DMS114 treated with DMSO at 0.1 percent for 48 hours (cell line): ENCODE measurements around the gene CYP4F22.
"Not testable (repeated sequence)": the region's sequence is repeated elsewhere in the genome, so short reads cannot be mapped to it uniquely, and the experiment has no call there.

Experiments used
- DNase-seq: peaks from one replicate; lab custom pipeline; 2025; ENCODE audit not compliant: unreplicated experiment; lab: John Stamatoyannopoulos, UW

Gene CYP4F22

DNA sequence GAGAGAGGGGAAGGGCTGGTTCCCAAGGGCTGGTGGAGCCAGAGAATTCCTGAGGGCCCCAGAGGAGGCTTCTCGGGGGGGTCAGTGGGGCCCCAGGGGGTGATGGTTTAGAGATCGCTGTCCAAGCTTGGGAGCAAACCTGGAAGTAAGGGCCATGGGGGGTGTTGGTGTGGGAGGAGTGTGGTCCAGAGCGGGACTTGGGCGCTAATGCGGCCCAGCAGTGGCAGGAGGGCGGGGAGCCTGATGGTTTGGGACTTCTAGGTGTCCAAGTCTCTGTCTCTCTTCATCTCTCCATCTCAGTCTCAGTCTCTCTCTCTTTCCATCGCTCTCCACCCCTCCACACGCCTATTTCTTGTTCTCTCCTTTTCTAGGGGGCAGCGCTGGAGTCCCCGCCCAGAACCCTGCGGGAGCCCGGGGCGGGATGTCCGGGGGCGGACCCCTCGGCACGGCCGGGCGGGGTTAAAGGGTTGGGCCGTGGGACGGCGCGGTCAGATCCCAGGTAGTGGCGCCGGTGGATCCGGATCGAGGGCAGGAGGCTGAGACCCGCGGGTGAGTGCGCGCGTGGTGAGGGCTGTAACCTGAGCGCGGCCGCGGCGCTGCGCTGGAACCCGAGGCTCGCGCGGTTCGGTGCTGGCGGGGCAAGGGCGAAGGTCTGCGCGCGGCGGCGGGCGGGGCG, at the start of gene CYP4F22:
Gene CYP4F22, plus strand, starts transcription at position 491 of the 676 bp plus-strand sequence. CDS start 16,812 bp downstream, outside the sequence.
- DNase-seq: no peak

DNA sequence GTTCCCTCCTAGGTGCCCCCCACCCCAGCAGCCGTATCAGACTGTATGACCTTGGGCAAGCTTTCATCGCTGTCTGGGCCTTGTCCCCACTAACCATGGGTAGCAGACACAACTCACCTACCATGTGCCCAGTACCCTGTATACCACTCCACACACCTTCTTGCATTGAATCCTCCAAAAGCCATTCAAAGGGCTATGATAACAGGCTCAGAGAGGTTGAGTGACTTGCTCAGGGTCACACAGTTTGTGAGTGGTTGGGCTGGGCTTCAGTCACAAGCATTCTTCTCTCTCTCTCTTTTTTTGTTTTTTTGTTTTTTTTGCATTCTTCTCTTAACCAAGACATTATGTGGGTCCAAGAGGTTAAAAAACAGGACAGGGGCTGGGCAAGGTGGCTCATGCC, 46.6 kb upstream of the CYP4F22 start:
- DNase-seq: no peak

DNA sequence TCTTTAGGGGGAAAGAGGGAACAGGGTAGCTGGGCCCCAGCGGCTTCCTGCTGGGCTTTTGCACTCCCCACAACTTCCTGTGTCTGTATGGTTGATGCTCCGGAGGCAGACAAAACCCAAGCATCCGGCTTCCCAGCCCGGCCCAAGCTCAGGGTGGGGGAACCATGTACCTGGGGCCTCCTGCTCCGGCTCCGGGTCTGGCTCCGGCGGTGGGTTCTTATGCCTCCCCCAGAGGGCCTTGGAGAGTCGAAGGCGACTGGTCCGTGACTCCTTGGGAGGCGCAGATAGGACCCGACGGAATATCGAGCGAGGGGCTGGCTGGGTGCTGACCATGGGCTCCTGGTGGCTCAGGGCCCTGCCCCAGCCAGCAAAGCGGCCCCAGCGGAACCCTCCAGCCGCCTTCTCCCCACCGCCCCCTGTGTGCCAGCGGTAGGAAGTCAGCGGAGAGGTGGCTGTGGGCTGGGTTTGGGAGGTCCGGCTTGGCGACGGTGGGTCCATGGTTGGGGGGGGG, 44.4 kb upstream of the CYP4F22 start:
- DNase-seq: no peak

DNA sequence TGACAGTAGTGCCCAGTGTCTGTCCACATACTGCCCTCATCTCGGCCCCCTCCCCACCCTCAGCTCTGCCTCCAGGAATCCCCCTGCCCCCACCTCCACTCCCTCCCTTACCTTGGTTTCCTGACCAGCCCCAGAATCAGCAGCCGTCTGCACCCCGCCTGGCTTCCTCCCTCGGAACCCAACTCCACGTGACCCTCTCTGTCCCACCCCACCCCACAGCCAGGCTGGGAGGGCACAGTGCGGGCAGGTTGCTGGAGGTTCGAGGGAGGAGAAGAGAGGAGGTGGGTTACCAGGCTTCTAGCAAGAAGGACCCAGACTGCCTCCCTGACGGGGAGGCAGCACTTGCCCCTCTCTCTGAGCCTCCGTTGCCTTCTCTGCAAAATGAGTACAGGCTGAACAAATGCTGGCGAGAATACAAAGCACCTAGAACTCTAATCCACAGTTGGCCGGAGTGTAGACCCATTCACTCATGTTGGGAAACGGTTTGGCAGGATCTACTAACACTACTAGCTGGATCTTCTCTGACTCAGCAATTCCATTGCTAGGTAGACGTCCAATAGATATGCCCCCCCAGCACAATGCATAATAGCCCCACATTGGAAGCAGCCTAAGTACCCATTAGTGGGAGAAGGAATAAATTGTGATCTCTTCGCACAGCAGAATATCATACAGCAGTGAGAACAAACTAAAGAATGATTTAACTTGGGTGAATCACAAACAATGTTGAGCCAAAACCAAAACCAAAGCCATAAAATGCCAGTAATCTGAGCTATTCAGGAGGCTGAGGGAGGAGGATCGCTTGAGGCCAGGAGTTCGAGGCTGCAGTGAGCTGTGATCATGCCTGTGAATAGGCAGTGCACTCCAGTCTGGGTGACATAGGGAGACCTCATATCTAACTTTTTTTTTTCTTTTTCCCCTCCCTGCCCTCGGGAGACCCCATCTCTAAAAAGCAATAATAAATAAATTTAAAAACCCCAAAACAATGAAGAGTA, 43.6 kb upstream of the CYP4F22 start, which contains the start of gene RASAL3:
Gene RASAL3, minus strand, starts transcription at position 151 of the 992 bp plus-strand sequence. CDS start 186 bp downstream, outside the sequence.
- DNase-seq: no peak

DNA sequence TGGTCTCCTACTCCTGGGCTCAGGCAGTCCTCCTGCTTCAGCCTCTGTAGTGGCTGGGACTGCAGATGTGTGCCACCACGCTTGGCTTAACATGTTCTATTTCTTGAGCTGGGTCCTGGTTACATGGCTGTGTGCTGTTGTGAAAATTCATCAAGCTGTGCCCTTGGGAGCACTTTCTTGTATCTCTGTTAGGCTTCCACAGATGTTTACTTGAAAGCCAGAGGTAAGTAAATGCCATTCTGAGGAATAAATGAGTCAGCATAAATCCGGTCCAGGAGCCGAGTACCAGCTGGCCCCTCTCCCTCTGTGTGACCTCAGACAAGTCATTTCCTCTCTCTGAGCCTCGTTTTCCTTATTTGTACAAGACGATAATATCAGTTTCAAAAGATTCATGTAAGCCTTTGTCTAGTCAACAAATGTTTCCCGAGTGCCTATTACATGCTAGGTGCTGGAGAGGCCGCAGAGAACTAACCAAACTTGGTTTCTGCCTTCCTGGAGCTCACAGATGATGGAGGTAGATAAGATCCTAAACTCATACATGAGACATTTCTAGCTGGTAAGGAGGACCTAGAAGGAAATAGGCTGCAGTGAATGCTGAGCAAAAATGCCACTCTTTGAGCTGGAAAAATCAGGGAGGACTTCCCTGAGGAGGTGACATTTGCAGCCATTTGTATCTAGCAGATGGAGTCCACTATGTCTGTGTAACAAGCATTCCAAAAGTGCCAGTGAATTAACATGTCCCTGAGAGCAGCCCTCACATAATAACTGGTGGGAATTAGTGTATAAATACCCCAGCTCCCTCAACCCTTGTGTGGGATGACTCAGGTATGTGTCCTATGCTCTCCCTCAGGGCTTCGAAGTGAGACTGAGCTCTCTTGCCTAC, 41.2 kb upstream of the CYP4F22 start:
- no peak for DNase-seq

- DNase-seq: no peak
Measured at GRCh38 chr19:15467734-15468214, 40.6 kb upstream of the CYP4F22 start.

DNA sequence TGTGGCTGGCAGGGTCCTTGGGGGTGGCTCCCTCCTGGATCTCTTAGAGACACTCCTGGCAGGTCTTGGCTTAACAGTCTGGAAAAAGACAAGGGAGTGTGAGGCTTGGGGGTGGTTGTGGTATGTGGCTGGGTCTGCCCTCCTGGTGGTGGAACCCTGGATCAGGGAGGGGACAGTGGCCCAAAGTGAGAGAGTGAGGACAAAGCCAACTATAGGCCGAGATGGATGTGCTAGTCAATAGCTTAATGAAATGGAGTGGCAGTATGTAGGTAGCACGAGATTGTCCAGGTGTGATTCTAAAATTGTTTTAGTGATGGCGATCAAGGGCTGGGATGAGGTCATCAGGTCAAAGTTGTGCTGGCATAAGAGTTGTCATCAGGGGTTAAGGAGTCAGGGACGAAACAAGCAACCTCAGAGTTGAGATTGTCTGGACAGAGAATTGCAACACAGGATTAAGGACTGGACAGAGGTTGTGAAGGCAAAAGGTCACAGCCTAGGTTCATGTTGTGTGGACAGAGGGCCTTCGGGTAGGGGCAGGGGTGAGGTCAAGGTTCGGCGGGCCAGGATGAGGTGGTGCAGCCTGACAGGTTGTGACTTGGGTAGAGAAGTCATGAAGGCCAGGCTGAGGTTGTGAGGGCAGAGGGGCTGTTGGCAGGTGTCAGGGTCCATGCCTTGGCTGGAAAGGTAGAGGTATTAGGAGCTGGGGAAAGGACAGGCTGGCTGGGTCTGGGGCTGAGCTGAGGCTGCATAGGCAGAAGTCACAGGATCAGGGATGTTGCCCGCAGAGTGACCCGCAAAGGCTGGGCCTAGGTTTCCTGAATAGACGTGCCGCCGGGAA, 39.4 kb upstream of the CYP4F22 start:
- no peak for DNase-seq

GRCh38 chr19:15469513-15470297, 38.6 kb upstream of the CYP4F22 start:
- peak; percentile 46 for DNase-seq

DNA sequence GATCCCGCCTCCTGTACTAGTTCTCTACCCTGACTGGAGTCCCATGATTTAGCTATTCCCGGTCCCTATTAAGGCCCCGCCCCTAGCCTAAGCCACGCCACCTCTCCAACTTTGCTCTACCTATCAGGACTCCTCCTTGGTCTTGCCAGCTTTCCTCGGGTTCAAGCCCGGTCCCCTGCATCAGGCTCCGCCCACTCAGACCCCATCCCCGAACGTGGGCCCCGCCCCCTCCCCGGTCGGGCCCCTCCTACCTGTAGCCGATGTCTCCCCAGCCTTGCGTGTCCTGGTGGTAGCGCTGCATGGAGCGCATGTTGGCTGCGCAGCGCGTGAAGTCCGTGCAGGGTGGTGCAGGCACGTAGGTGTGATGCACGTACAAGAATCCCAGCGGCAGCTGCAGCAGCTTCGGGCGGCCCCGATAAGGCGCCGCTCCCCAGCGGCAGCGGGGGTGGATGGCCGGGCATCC, 36.7 kb upstream of the CYP4F22 start:
- DNase-seq: no peak

- not testable (repeated sequence) for DNase-seq
Measured at GRCh38 chr19:15473821-15474220, 34.5 kb upstream of the CYP4F22 start.

DNA sequence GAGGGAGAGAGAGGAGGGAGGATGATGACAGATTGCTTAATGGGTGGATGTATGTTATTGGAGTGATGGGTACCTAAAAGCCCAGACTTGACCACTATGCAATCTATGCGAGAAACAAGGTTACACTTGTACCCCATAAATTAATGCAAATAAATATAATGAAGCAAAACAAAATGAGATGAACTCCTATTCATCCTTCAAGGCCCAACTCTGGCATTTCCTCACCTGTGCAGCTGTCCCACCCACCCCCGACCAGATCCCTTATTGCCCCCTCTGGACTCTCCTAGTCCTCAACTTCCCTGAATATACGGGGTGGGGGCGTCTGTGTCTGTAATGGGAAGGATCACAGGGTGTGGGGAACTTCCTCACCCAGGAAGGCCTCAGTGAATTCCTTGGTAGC, 33.2 kb upstream of the CYP4F22 start:
- DNase-seq: no peak

- no peak for DNase-seq
Measured at GRCh38 chr19:15475611-15476010, 32.7 kb upstream of the CYP4F22 start.

- DNase-seq: no peak
Measured at GRCh38 chr19:15476325-15476724, 32.0 kb upstream of the CYP4F22 start.

DNA sequence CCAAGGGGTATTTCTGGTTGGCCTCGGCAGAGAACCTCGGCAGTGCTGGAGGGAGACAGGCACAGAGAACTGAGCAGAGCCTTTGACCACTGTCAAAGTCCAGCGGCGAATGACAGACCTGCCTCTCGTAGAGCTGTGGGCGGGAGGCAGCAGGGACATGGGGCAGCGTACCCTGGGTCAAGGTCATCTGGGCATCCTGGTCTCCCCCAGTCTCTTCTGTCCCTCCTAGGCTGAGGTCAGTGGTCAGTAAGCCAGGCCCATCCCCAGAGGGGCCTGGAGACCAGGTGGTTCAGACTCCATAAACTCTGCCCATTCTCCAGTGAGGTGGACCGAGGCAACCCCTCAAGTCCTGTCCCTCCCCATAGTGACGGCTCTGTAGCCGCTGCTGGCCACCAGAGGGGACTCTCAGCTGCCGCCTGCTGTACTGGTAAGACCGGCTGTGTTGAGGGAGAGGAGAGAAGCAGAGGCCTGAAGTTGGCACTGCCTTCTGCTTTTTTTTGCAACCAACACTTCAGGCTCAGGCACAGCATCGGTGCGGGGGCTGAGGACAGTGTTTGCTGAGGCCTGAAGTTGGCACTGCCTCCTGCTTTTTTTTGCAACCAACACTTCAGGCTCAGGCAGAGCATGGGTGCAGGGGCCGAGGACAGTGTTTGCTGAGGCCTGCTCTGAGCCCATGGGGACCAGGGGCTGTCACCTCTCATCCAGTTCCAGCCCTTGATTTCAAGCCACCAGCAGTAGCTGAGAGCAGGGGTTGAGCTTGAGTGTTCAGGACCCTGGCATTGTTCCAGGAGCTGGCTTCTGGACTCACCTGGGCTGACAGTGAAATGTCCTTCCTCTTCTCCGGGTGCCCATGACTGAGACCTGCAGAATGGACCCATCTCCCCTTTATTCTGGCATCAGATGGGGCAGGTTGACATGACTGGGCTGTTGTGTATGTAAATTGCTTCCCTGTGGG, 28.7 kb upstream of the CYP4F22 start, which contains the start of gene PGLYRP2:
Gene PGLYRP2, minus strand, starts transcription at position 111 of the 955 bp plus-strand sequence. CDS start 130 bp downstream, outside the sequence.
- peak; percentile 30 for DNase-seq

GRCh38 chr19:15480996-15481395, 27.3 kb upstream of the CYP4F22 start:
- not testable (repeated sequence) for DNase-seq

- not testable (repeated sequence) for DNase-seq
Measured at GRCh38 chr19:15485768-15486167, 22.6 kb upstream of the CYP4F22 start.

DNA sequence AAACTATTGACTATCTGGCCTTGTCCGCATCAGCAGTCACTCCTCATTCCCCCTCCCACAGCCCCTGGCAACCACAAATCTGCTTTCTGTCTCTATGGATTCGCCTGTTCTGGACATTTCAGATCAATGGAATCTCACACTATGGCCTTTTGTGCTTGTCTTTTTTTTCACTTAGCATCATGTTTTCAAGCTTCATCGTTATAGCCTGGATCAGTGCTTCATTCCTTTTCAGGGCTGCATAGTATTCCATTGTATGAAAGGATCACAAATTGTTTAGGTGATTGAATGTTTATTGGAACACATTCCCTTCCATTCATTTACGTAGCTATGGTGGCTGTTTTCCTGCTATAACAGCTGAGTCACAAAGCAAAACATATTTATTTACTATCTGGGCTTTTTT, 21.3 kb upstream of the CYP4F22 start:
- no peak for DNase-seq
